Neuron (in vitro differentiated cells): ENCODE data around the gene ID2.
"Not testable (repeated sequence)": the region's sequence is repeated elsewhere in the genome, so short reads cannot be mapped to it uniquely, and the experiment has no call there.

Experiments used
- H2AFZ ChIP-seq: one replicate; pipeline ENCODE4 v1.6.1; 2013; ENCODE audit warnings: low read depth, mild to moderate bottlenecking, inconsistent platforms, low read length, moderate library complexity
- H3K27me3 ChIP-seq: one replicate; pipeline ENCODE4 v1.6.1; 2013; ENCODE audit warnings: low read length; ENCODE audit not compliant: insufficient read depth
- H3K36me3 ChIP-seq: one replicate; pipeline ENCODE4 v1.6.1; 2013; ENCODE audit warnings: low read length; ENCODE audit not compliant: insufficient read depth
- H3K4me1 ChIP-seq: one replicate; pipeline ENCODE4 v1.6.1; 2013; ENCODE audit warnings: low read length; ENCODE audit not compliant: insufficient read depth
- H3K4me3 ChIP-seq: 2 replicates; pipeline ENCODE4 v1.5.1; 2013; ENCODE audit warnings: mild to moderate bottlenecking, low read length, moderate library complexity
- H3K9me3 ChIP-seq: one replicate; pipeline ENCODE4 v1.6.1; 2013; ENCODE audit warnings: low read length

Gene ID2

DNA sequence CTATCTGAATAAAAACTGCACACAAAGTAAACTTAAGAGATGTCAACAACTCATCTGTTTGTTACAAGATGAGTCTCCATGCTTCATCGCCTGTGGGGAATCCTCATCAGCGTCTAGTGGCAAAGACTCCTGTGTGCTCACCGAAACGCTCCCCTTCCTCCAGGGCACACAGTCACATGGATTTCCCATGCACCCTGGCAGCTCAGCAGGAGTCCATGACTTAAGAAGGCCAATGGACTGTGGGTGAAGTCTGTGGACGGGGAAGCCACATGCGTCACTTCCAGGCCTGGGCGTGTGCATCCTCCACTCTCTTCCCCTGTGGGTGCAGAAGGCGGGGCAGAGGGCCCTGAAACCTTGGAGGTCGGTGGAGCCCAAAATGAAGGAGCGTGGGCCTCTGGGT is 41.1 kb downstream of the ID2 start:
- no peaks in the 10 kb centered on the region for H3K36me3 ChIP-seq
- no peak overlapping the region for H2AFZ ChIP-seq
- H3K9me3 ChIP-seq, result no peaks in the 10 kb centered on the region
- H3K27me3 ChIP-seq, result no peaks in the 10 kb centered on the region
- H3K4me3 ChIP-seq, result no peak overlapping the region
- H3K4me1 ChIP-seq, result no peaks in the 10 kb centered on the region

DNA sequence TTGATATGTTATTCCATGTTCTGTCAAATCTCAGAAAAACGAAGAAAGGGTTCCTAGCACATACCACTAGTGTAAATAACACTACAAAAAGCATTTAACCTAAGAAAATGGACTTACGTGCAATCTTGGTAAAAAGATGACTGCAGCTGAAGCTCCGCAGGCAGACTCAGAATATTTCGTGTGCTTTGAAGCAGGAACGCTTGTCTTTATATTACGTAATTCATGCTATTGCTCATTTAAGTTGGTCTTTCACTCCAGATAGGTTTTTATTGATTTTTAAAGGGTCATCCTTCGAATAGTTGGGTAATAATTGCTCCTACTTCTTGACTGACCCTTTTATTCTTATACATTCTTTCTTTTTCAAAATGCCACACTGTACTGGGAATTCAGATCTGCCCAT is 44.0 kb downstream of the ID2 start:
- Histone ChIP-seq H3K4me3 (no peak overlapping the region), H3K9me3 (no peaks in the 10 kb centered on the region), H3K27me3 (no peaks in the 10 kb centered on the region), H2AFZ (no peak overlapping the region), H3K4me1 (no peaks in the 10 kb centered on the region), H3K36me3 (peaks cover 22% of the 10 kb centered on the region)

DNA sequence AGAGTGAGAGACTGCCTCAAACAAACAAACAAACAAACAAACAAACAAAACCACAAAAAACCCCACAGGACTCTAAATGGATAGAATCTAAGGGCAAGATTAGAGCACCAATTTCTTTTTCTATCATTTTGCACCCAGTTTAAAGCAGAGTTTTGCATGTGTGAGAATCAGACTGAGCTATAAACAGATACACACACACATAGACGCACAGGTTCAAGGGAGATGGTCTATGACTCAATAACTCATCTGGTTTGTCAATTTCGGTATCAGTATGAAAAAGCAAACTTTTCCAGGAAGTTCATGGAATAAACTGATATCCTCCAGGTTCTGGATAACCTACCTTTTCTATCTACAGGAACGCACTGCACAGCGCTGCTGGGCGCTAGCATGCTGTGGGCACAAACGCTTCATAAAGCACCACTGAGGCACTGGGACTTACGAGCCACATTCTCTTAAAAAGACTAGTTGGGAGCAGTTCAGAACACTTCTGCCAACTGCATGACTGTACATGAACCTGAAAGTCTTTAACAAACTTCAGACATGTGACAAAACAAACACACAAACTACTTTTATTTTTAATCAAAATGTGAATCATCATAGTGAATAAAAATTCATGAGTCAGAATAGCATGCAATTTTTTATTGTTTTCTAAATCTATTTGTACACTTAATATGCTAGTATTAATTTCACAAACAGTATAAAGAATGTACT is 46.6 kb downstream of the ID2 start:
- Histone ChIP-seq H3K9me3 (peaks cover 2% of the 10 kb centered on the region), H3K27me3 (no peaks in the 10 kb centered on the region), H2AFZ (no peak overlapping the region), H3K4me1 (no peaks in the 10 kb centered on the region), H3K4me3 (no peak overlapping the region), H3K36me3 (peaks cover 44% of the 10 kb centered on the region)

DNA sequence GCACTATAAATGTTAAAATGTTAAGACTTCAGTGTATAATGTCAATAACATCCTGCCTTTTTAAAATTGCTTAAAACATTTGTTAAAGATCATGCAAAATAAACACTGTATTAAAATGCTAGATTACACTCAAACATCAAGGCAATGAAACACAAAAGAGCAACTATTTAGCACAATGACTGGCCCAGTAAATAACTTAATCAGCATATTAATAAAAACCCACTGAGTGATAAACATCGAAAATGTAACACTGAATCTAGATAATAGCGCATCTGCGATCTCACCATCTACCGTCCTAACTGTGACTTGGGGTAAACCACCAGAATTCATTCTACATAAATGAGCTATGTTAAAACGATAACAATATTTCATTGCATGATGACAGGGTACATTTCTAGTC is 47.2 kb downstream of the ID2 start:
- H2AFZ ChIP-seq, H3K9me3 ChIP-seq, H3K4me1 ChIP-seq, H3K27me3 ChIP-seq, H3K4me3 ChIP-seq: not testable (repeated sequence)
- H3K36me3 ChIP-seq, result peaks cover 51% of the 10 kb centered on the region

DNA sequence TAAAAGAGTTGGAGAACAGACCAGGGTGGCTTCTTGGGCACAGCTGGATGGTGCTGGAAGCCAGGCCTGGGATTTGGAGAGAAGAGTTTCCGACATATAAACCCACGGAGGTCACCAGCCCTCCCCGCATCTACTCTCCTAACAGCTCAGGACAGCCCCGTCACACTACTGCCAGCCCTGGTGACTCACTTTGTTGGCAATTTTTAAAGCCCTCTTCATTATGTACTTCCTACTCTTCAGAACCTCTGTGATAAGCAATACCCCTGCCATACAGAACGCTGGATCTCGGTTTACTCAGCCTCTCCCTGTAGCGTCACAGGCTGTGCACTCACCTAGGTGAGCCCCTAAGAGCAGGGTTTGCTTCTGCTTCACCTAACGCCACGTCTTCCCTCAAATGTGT is 48.1 kb downstream of the ID2 start:
- no peaks in the 10 kb centered on the region for H3K4me1 ChIP-seq
- H3K27me3 ChIP-seq, result no peaks in the 10 kb centered on the region
- peaks cover 58% of the 10 kb centered on the region for H3K36me3 ChIP-seq
- no peak overlapping the region for H3K4me3 ChIP-seq
- no peak overlapping the region for H2AFZ ChIP-seq
- H3K9me3 ChIP-seq, result peaks cover 2% of the 10 kb centered on the region

DNA sequence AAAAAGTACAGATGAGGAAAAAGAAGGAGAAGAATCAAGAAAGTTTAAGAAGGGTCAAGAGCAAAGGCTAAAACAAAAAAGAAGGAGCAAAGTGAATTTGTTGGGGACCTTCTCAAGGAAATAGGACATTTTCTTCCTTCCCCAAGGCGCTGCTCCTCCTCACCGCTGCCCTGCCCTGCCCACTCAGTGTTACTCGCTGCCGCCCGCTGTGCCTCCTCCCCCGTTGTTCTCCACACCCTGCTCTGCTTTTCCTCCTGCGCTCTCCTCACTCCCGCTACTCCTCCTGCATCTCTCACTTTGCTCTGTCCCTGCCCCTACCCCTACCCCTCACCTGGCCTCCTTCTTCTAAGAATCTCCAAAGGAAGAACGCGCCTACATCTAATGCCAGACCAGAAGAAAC is 50.7 kb downstream of the ID2 start:
- Histone ChIP-seq H3K9me3 (peaks cover 2% of the 10 kb centered on the region), H3K4me1 (no peaks in the 10 kb centered on the region), H2AFZ (no peak overlapping the region), H3K36me3 (peaks cover 77% of the 10 kb centered on the region), H3K4me3 (no peak overlapping the region), H3K27me3 (no peaks in the 10 kb centered on the region)
